ENCODE results near the gene TUBB4A.

DNA sequence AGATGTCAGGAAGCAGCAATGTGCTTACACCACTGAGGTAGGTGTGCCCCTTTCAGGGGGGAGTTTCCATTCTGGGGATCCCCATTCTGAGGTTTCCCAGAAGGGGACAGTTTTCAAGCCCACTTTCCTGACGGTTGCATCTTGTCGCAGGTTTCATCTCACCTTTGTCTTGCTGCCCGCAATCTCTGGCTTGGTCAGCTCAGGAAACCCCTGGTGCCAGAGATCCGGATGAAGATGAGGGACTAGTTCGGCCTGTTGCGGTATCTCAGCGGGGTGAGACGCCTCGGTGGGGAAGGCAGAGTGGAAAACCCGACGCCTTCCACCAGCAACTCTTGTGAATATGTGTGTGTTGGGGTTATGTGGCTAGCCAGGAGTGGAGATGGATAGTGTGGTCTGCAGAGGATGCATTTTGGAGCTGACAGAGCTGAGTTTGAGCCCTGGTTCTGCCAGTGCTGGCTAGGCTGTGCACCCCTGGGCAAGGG lies 41.8 kb upstream of the TUBB4A start:
- no peak for TF ChIP-seq EP300 (IDR thresholded peaks at IDR 0.05)
- TF ChIP-seq HDAC2 (IDR thresholded peaks at IDR 0.05): no peak
- TF ChIP-seq, protein P1, sequence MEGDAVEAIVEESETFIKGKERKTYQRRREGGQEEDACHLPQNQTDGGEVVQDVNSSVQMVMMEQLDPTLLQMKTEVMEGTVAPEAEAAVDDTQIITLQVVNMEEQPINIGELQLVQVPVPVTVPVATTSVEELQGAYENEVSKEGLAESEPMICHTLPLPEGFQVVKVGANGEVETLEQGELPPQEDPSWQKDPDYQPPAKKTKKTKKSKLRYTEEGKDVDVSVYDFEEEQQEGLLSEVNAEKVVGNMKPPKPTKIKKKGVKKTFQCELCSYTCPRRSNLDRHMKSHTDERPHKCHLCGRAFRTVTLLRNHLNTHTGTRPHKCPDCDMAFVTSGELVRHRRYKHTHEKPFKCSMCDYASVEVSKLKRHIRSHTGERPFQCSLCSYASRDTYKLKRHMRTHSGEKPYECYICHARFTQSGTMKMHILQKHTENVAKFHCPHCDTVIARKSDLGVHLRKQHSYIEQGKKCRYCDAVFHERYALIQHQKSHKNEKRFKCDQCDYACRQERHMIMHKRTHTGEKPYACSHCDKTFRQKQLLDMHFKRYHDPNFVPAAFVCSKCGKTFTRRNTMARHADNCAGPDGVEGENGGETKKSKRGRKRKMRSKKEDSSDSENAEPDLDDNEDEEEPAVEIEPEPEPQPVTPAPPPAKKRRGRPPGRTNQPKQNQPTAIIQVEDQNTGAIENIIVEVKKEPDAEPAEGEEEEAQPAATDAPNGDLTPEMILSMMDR (IDR thresholded peaks at IDR 0.05): no peak
- TF ChIP-seq RAD21 (conservative IDR thresholded peaks at IDR 0.05 in 1 of 2, IDR thresholded peaks at IDR 0.05 in 1 of 2): no peak
- TF ChIP-seq, protein P2, sequence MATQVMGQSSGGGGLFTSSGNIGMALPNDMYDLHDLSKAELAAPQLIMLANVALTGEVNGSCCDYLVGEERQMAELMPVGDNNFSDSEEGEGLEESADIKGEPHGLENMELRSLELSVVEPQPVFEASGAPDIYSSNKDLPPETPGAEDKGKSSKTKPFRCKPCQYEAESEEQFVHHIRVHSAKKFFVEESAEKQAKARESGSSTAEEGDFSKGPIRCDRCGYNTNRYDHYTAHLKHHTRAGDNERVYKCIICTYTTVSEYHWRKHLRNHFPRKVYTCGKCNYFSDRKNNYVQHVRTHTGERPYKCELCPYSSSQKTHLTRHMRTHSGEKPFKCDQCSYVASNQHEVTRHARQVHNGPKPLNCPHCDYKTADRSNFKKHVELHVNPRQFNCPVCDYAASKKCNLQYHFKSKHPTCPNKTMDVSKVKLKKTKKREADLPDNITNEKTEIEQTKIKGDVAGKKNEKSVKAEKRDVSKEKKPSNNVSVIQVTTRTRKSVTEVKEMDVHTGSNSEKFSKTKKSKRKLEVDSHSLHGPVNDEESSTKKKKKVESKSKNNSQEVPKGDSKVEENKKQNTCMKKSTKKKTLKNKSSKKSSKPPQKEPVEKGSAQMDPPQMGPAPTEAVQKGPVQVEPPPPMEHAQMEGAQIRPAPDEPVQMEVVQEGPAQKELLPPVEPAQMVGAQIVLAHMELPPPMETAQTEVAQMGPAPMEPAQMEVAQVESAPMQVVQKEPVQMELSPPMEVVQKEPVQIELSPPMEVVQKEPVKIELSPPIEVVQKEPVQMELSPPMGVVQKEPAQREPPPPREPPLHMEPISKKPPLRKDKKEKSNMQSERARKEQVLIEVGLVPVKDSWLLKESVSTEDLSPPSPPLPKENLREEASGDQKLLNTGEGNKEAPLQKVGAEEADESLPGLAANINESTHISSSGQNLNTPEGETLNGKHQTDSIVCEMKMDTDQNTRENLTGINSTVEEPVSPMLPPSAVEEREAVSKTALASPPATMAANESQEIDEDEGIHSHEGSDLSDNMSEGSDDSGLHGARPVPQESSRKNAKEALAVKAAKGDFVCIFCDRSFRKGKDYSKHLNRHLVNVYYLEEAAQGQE (IDR thresholded peaks at IDR 0.05): no peak
- no peak for TF ChIP-seq RARB (CRISPR knock-in tag; IDR thresholded peaks at IDR 0.05)
- TF ChIP-seq BHLHE40 (IDR thresholded peaks at IDR 0.05; ENCODE audit: low read depth, low read length): no peak
- TF ChIP-seq MAX (IDR thresholded peaks at IDR 0.05): no peak
- no peak for TF ChIP-seq ESRRA (IDR thresholded peaks at IDR 0.05; ENCODE audit: borderline replicate concordance, low read length)
- TF ChIP-seq JUN (IDR thresholded peaks at IDR 0.05): no peak
- TF ChIP-seq, protein P3, sequence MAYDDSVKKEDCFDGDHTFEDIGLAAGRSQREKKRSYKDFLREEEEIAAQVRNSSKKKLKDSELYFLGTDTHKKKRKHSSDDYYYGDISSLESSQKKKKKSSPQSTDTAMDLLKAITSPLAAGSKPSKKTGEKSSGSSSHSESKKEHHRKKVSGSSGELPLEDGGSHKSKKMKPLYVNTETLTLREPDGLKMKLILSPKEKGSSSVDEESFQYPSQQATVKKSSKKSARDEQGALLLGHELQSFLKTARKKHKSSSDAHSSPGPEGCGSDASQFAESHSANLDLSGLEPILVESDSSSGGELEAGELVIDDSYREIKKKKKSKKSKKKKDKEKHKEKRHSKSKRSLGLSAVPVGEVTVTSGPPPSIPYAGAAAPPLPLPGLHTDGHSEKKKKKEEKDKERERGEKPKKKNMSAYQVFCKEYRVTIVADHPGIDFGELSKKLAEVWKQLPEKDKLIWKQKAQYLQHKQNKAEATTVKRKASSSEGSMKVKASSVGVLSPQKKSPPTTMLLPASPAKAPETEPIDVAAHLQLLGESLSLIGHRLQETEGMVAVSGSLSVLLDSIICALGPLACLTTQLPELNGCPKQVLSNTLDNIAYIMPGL (CRISPR knock-in tag; IDR thresholded peaks at IDR 0.05; ENCODE audit: borderline replicate concordance): no peak

Data from A549 (cell line).